T-cell (primary cell): ENCODE results near the gene COL6A5. TPM values are rescaled to one million over a fixed set of nuclear protein-coding genes. Genes with fewer than 3 reads are reported as not detected.

Experiments
- ATAC-seq, 4 experiments: fragments of 200-7000 bp in 3 of 4; fragments of 150-1000 bp in 1 of 4; cut with Tn5 transposase; replicated peaks in 1 of 4; 1 replicate in 3 of 4; 2 replicates in 1 of 4; pipeline ENCODE4 v1.10.0; 2021; ENCODE audit warnings: moderate library complexity in 3 of 4, mild to moderate bottlenecking in 2 of 4, moderate number of reproducible peaks in 1 of 4
- CTCF ChIA-PET, 2 donors: fragments of 300-600 bp; sonication (Branson Sonifier 250); formaldehyde crosslinking; loops; one replicate each; lab custom pipeline; 2022; ENCODE audit warnings: antibody characterized with exemption in 2 of 2; lab: Charles Lee
- POLR2A ChIA-PET, 2 donors: fragments of 300-600 bp; sonication (Branson Sonifier 250); formaldehyde crosslinking; loops; one replicate each; lab custom pipeline; 2022; ENCODE audit warnings: antibody characterized with exemption in 2 of 2; lab: Charles Lee
- DNase-seq, 35 experiments: peaks; one replicate each; pipeline versions ENCODE4 v3.0.0 to v3.0.0-alpha.2; 2013 to 2023
- H3K27ac ChIP-seq: one replicate; pipeline ENCODE4 v1.5.1; 2013; ENCODE audit warnings: low read length
- H3K27me3 ChIP-seq, 2 experiments: replicated peaks in 1 of 2; 1 replicate in 1 of 2; 2 replicates in 1 of 2; pipeline versions ENCODE4 v1.6.1 to v1.7.0; 2013; ENCODE audit warnings: low read length in 1 of 2, mixed read lengths in 1 of 2; ENCODE audit not compliant: control insufficient read depth in 2 of 2, insufficient read depth in 2 of 2; ENCODE audit errors: extremely low read depth in 1 of 2
- H3K36me3 ChIP-seq, 2 donors: 1 replicate in 1 of 2; 2 replicates in 1 of 2; pipeline versions ENCODE4 v1.6.1 to v1.7.0; 2013; ENCODE audit warnings: low read length in 1 of 2; ENCODE audit not compliant: control insufficient read depth in 2 of 2, insufficient read depth in 1 of 2; ENCODE audit errors: extremely low read depth in 1 of 2
- H3K4me1 ChIP-seq, 2 experiments: 1 replicate in 1 of 2; 2 replicates in 1 of 2; pipeline versions ENCODE4 v1.6.1 to v1.7.0; 2013; ENCODE audit warnings: low read length in 2 of 2, mixed read lengths in 1 of 2; ENCODE audit not compliant: insufficient read depth in 2 of 2, control insufficient read depth in 1 of 2; ENCODE audit errors: extremely low read depth in 1 of 2
- H3K4me3 ChIP-seq, 2 donors: 1 replicate in 1 of 2; 2 replicates in 1 of 2; pipeline versions ENCODE4 v1.5.1 to v1.7.0; 2013; ENCODE audit warnings: mild to moderate bottlenecking in 2 of 2, low read length in 1 of 2, moderate library complexity in 1 of 2; ENCODE audit not compliant: control insufficient read depth in 1 of 2; ENCODE audit errors: extremely low read depth in 1 of 2
- H3K9me3 ChIP-seq: 2 replicates; pipeline ENCODE4 v1.7.0; 2013
- H3K27ac Mint-ChIP-seq, 2 donors: one replicate each; pipeline ENCODE4 v1.8.0; 2020 to 2021; ENCODE audit warnings: mild to moderate bottlenecking in 2 of 2, mixed read lengths in 2 of 2
- H3K27me3 Mint-ChIP-seq, 2 donors: one replicate each; pipeline ENCODE4 v1.8.0; 2021 to 2022; ENCODE audit warnings: mixed read lengths in 2 of 2
- H3K36me3 Mint-ChIP-seq: one replicate; pipeline ENCODE4 v1.8.0; 2021; ENCODE audit warnings: mixed read lengths
- H3K4me1 Mint-ChIP-seq, 3 donors: one replicate each; pipeline ENCODE4 v1.8.0; 2020 to 2022; ENCODE audit warnings: mixed read lengths in 3 of 3, mild to moderate bottlenecking in 1 of 3
- H3K4me3 Mint-ChIP-seq, 3 donors: one replicate each; pipeline ENCODE4 v1.8.0; 2020 to 2022; ENCODE audit warnings: mild to moderate bottlenecking in 3 of 3, mixed read lengths in 3 of 3, moderate library complexity in 3 of 3
- H3K9me3 Mint-ChIP-seq, 3 donors: one replicate each; pipeline ENCODE4 v1.8.0; 2020 to 2022; ENCODE audit warnings: mixed read lengths in 3 of 3
- WGBS: methylation state at CpG from one replicate; pipeline ENCODE4 v1.1.5; 2013; ENCODE audit warnings: missing lambda C conversion rate; ENCODE audit not compliant: insufficient coverage; 5-methylcytosine and 5-hydroxymethylcytosine counted together
- total RNA-seq, 35 experiments: library from RNA in 6 of 35; stranded (reverse) in 6 of 35; fragments of 120-200 nt in 1 of 35; gene quantifications; one replicate each; pipeline versions ENCODE4 v1.2.1 to v1.2.4 and lab custom pipeline; 2013 to 2026

The COL6A5 gene
- total RNA-seq, 5 donors from 2014 or later (not counting 1 experiment from before 2014, with no cell fraction given) = not detected

DNA sequence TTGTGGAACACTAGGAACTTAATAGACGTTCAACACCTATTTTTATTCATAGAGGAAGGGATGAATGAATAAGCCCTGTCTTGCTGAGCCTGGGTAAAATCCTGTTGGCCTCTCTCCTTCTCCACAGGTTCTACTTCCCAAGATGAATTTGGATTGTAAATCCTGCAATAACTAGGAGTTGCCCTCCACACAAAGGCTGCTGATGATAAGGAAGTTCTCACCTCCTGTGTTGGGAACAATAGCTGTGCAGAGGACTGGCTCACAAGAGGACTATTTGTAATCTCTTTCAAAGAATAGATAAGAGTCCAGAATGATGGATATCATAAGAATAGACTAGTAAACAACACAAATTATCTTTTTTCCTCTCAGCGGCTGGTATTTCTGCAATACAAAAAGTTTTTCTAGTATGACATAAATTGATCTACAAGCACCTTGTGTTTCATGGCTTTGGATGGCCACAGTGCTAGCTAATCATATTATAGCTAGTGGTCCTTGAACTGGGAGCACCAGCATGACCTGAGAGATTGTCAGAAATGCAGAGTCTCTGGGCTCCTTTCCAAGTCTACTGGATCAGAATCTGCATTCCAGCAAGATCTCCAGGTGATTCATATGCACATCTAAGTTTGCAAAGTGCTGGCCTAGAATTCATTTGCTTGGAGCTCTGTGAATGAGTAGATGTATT is 143.4 kb downstream of the COL6A5 start:
- Mint-ChIP-seq H3K4me1 (no peaks in the 10 kb centered on the region), H3K9me3 (no peaks in the 10 kb centered on the region), H3K27ac (no peak overlapping the region), H3K4me3 (no peak overlapping the region), H3K27me3 (peaks cover under 1 to 2% of the 10 kb centered on the region in 2 donors), H3K36me3 (no peaks in the 10 kb centered on the region)
- ATAC-seq (no peak), DNase-seq (no peak)
- ChIA-PET CTCF (no interaction called here), POLR2A (no interaction called here)
- H3K36me3 ChIP-seq = no peaks in the 10 kb centered on the region
- WGBS = no CpG with 5 or more reads among the region's 2 CpGs
- H3K4me3 ChIP-seq = no peak overlapping the region
- no peak overlapping the region for H3K27ac ChIP-seq
- H3K27me3 ChIP-seq = peaks cover 0 to 2% of the 10 kb centered on the region in 2 experiments
- H3K4me1 ChIP-seq = no peaks in the 10 kb centered on the region
- no peaks in the 10 kb centered on the region for H3K9me3 ChIP-seq

DNA sequence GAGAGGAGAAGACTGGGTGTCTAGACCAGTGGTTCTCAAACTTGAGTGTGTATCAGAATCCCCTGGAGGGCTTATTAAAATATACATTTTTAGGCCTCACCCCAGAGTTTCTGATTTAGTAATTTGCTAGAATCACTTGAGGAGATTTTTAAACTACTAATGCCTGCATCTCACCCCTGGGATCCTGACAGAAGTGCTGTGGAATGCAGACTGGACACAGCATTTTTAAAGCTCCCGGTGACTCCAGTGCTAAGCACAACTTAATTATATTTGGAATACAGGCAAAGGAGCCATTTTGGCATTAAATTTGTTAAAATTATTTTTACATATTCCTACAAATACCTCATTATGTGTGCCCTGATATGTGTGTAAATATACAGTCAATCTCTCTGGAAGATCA is 144.8 kb downstream of the COL6A5 start:
- Histone ChIP-seq H3K36me3 (no peaks in the 10 kb centered on the region), H3K27ac (no peak overlapping the region), H3K4me3 (no peak overlapping the region), H3K9me3 (no peaks in the 10 kb centered on the region), H3K27me3 (peaks cover 0 to 2% of the 10 kb centered on the region in 2 experiments), H3K4me1 (no peaks in the 10 kb centered on the region)
- DNase-seq (no peak), ATAC-seq (no peak)
- no peaks in the 10 kb centered on the region for H3K36me3 Mint-ChIP-seq
- no peak overlapping the region for H3K4me3 Mint-ChIP-seq
- no peaks in the 10 kb centered on the region for H3K4me1 Mint-ChIP-seq
- ChIA-PET CTCF (no interaction called here), POLR2A (no interaction called here)
- H3K9me3 Mint-ChIP-seq = no peaks in the 10 kb centered on the region
- H3K27me3 Mint-ChIP-seq = peaks cover 3% of the 10 kb centered on the region in 2 donors
- WGBS = no CpG with 5 or more reads among the region's 1 CpG
- H3K27ac Mint-ChIP-seq = no peak overlapping the region

DNA sequence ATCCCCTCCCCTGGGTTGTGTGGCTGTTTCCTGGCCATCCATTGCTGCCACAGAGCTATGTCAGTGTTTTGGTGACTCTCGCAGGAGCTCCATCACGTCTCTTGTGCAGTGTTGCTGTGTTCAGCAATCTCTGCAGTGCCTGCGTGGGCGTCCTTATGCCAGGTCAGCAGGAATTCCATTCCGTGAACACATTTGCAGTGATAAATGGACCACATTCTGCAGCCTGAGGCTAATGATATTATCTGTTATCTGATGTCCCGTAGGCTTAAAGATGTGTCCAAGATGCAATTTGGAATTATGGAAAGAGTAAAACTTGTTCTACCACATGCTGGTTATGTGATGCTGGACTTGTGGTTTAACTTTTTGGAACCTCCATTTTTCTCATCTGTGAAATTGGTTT is 146.0 kb downstream of the COL6A5 start:
- Histone ChIP-seq H3K4me1 (no peaks in the 10 kb centered on the region), H3K9me3 (no peaks in the 10 kb centered on the region), H3K36me3 (no peaks in the 10 kb centered on the region), H3K27me3 (peaks cover 0 to 2% of the 10 kb centered on the region in 2 experiments), H3K27ac (no peak overlapping the region), H3K4me3 (no peak overlapping the region)
- Mint-ChIP-seq H3K36me3 (no peaks in the 10 kb centered on the region), H3K9me3 (no peaks in the 10 kb centered on the region), H3K27me3 (peaks cover 3% of the 10 kb centered on the region in 2 donors), H3K27ac (no peak overlapping the region), H3K4me1 (no peaks in the 10 kb centered on the region), H3K4me3 (no peak overlapping the region)
- 73% methylated on average over 5 of the region's 6 CpGs for WGBS
- ChIA-PET POLR2A (no interaction called here), CTCF (no interaction called here)
- ATAC-seq (no peak), DNase-seq (no peak)

DNA sequence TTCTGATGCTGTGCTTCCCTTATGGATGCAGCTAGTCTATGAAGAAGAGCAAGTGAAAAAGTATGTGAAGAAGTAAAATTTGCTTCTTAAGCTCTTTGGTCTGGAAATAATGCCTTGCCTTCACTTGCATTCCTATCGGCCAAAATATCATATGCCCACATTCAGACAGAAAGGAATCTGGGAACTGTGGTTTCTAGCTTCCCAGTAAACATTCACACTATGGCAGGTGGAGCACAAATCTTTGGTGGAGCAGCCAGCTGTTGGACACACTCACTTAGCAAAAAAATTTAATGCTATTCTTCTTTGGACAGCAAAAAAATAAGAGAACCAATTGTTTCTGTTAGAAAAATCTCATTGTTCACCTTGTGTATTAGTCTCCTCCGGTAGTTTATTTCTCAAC is 159.2 kb downstream of the COL6A5 start:
- 100% methylated on average over 1 of the region's 2 CpGs for WGBS
- H3K4me1 Mint-ChIP-seq = no peaks in the 10 kb centered on the region
- Histone ChIP-seq H3K4me3 (no peak overlapping the region), H3K27me3 (peaks cover 2 to 6% of the 10 kb centered on the region in 2 experiments), H3K36me3 (no peaks in the 10 kb centered on the region), H3K4me1 (no peaks in the 10 kb centered on the region), H3K27ac (no peak overlapping the region), H3K9me3 (no peaks in the 10 kb centered on the region)
- H3K27ac Mint-ChIP-seq = no peak overlapping the region
- DNase-seq (no peak), ATAC-seq (no peak)
- H3K9me3 Mint-ChIP-seq = no peaks in the 10 kb centered on the region
- ChIA-PET CTCF (no interaction called here), POLR2A (interaction anchor here in 1 of 2 donors (0.6 kb wide), 1 partner anchor 23 kb away, joined by 9 read pairs; no protein-coding TSS in a partner anchor)
- peaks cover 15 to 17% of the 10 kb centered on the region in 2 donors for H3K27me3 Mint-ChIP-seq
- H3K4me3 Mint-ChIP-seq = no peak overlapping the region
- H3K36me3 Mint-ChIP-seq = no peaks in the 10 kb centered on the region

- no peaks in the 10 kb centered on the region for H3K36me3 ChIP-seq
- Mint-ChIP-seq H3K4me1 (no peaks in the 10 kb centered on the region), H3K27me3 (peaks cover 17 to 20% of the 10 kb centered on the region in 2 donors), H3K27ac (no peak overlapping the region), H3K36me3 (no peaks in the 10 kb centered on the region), H3K9me3 (no peaks in the 10 kb centered on the region), H3K4me3 (no peak overlapping the region)
- POLR2A ChIA-PET = no interaction called here
- H3K27me3 ChIP-seq = peaks cover 2 to 6% of the 10 kb centered on the region in 2 experiments
- no peaks in the 10 kb centered on the region for H3K4me1 ChIP-seq
- H3K9me3 ChIP-seq = no peaks in the 10 kb centered on the region
- CTCF ChIA-PET = no interaction called here
- WGBS = no CpG with 5 or more reads among the region's 3 CpGs
- H3K4me3 ChIP-seq = no peak overlapping the region
- DNase-seq = no peak
- no peak for ATAC-seq
- no peak overlapping the region for H3K27ac ChIP-seq
Observed at GRCh38 chr3:130506031-130506430, 160.6 kb downstream of the COL6A5 start.

GRCh38 chr3:130507746-130508145 is 162.3 kb downstream of the COL6A5 start:
- Histone ChIP-seq H3K9me3 (no peaks in the 10 kb centered on the region), H3K27me3 (peaks cover 2 to 6% of the 10 kb centered on the region in 2 experiments), H3K4me1 (no peaks in the 10 kb centered on the region), H3K36me3 (no peaks in the 10 kb centered on the region), H3K27ac (no peak overlapping the region), H3K4me3 (no peak overlapping the region)
- H3K27me3 Mint-ChIP-seq = peaks cover 28 to 33% of the 10 kb centered on the region in 2 donors
- H3K36me3 Mint-ChIP-seq = no peaks in the 10 kb centered on the region
- no peak for DNase-seq
- H3K4me3 Mint-ChIP-seq = no peak overlapping the region
- ChIA-PET POLR2A (no interaction called here), CTCF (no interaction called here)
- whole genome bisulfite sequencing = 80% methylated on average over 1 of the region's 2 CpGs
- H3K4me1 Mint-ChIP-seq = no peaks in the 10 kb centered on the region
- peaks cover 0 to 4% (median 0%) of the 10 kb centered on the region in 3 donors for H3K9me3 Mint-ChIP-seq
- no peak overlapping the region for H3K27ac Mint-ChIP-seq
- ATAC-seq = no peak
